GM19468 (cell line): Measurements from ENCODE around the gene MGLL.

Experiments used
- ATAC-seq: cut with Tn5 transposase; IDR thresholded peaks from one replicate; pipeline ENCODE4 v1.9.1; 2021; ENCODE audit warnings: mild to moderate bottlenecking, moderate library complexity, moderate number of reproducible peaks; ENCODE audit not compliant: unreplicated experiment; ENCODE audit errors: extremely low read depth

MGLL gene

DNA sequence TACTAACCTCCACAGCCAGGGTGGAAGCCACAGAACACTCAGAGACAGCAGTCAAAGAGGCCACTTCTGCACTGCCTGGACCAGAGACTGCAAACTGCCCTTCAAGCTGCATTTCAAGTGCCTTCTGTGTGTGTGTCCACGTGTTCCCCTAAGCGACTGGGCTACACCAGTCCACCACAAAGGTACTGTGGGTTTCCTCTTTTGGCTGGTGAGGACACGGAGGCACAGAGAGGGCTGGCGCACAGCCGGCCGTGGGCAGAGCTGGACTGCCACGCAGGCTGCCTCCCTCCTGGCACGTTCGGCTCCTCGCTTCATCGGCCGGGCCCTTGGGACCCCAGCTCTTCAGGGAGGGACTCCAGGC is 60.9 kb downstream of the MGLL start:
- ATAC-seq = no peak

DNA sequence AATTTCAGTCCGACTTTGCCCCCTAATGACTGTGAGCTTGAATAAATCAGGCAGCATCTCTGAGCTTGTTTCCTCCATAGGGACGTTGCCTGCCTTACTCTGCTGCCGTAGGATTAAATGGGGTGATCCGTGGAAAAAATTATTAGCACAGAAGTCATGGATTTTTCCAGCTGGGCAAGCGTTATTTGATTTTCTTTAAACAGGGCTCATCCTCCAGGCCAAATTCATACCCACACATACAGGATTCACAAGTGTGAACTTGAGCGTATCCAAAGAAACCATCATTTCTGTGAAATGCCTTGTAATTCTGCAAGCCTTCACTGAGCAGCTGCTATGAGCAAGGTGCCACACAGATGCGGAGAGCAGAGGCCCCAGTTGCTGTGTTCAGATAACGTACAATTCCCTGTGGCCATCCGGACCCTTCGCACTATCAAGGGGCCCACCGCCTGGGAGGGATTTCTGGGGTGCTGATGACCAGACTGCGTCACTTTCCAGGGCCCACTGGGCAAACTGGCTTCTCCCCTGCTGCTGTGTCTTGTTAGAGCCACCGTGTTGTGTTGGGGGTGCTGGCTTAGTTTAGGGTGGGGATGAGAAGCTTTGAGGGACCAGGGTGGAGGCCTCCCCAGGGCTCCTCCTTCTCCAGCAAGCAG is 61.4 kb downstream of the MGLL start:
- no peak for ATAC-seq

DNA sequence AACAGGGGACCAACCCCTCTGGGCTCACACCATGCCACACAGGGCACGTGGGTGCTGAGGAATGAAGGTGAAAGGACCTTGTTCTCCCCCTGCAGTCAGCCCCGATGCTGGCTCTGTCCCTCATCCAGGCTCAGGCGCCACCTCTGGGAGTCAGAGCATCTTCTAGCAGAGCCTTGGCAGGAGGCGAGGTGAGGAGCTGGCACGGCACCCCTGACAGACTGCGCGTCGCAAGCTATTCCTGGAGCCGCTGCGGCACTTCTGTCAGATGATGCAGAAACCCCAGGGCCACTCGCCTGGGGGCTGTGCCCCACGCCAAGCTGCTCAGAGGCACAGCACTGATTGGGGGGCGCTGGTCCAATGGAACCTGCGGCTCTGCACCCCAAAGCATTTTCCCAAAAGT is 62.0 kb downstream of the MGLL start:
- no peak for ATAC-seq

GRCh38 chr3:127759826-127760225 is 62.5 kb downstream of the MGLL start:
- ATAC-seq = no peak

DNA sequence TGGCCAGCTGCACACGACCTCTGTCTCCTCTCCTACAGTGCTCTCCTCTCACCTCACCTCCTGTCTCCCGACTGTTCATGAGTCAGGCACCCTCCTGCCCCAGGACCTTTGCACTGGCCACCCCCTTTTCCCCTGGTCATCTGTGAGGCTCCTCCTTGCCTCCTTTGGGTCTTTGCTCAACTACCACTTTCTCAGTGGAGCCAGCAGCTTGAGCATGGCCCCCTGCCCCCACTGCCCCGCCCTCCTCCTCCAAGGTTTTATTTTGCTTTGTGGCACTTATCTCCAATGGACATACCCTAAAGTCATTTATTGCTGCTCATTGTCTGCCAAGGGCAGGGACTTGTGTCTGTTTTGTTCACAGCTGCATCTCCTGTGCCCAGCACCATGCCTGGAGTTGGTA is 64.3 kb downstream of the MGLL start:
- ATAC-seq = no peak

- no peak for ATAC-seq
Measured at GRCh38 chr3:127755305-127755681, 67.0 kb downstream of the MGLL start.

DNA sequence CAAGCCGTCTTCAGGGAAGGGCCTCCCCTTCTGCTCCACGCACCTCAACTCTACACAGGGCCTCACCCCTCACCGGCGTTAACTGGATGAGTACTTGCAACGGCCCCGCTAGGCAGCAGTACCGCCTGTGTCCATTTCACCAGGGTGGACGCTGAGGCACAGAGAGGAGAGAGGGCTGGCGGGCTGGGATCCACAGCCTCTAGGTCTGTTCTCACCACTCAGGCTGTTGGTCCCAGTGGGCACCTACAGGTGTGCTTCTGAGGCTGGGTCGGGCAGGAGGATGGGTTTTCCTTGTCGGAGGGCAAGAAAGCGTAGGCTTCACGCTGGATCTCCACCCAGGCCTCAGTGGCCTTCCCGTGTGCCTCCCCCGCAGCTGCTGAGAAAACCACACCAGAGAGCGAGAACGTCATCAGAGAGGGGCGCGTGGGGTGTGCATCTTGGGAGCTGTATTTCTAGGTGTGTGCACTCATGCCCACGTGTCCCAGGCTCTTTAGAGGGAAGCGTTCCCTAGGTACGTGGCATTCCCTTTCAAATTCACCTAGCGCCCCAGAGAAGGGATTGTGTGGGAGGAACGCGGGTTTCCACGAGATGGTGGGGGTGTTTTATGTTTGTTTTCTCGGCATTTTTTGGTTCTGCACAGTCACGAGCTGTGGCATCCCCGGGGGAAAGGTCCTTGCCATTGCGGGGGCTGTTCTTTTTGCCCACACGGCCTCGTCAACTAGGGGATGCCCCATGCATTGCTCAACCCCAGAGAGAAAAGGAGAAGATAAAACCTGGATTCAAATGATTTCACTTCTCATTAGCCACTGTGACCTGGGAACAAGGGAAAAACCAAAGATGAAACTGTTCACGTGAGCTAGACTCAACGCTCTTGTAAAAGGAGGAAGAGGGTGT is 67.7 kb downstream of the MGLL start:
- ATAC-seq = no peak

DNA sequence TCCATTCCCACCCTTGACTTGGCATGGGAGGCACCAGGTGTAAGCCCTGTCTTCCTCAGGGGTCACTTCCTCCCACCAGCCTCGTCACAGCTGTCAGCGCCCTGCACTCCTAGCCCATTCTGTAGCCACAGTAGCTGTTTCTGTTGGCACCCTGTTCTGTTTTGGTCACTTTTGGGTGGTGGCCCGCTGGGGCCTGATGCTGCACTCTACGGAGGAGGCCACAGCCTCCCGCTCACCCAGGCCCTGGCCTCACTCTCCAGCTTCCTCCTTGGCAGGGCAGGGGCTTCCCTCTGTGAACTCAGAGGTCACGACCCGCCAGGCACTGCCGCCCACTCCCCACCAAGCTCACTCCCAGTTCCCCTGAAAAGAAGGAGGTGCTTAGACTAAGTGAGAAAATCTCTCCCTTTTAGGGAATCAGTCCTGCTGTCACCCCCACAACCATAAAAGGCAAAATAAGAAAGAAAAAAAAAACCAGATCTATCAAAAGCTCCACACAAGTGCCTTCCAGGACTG is 68.4 kb downstream of the MGLL start:
- no peak for ATAC-seq

- no peak for ATAC-seq
Measured at GRCh38 chr3:127753338-127753737, 69.0 kb downstream of the MGLL start.

DNA sequence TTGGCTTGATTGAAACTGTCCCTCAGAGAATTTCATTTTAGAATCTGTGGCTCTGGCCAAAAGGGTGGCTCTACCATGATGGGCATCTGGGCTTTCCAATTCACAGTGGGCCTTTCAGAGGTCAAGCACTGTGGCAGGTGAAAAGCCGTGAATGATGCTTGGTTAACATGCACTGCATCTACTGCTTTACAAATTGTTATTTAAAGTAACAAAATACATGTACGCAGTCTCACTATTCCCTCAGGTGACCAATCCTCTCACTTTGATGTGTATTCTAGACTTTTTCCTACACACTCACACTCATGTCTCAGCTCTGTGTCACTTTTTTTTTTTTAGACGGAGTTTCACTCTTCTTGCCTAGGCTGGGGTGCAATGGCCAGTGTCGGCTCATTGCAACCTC is 70.5 kb downstream of the MGLL start:
- ATAC-seq = no peak

DNA sequence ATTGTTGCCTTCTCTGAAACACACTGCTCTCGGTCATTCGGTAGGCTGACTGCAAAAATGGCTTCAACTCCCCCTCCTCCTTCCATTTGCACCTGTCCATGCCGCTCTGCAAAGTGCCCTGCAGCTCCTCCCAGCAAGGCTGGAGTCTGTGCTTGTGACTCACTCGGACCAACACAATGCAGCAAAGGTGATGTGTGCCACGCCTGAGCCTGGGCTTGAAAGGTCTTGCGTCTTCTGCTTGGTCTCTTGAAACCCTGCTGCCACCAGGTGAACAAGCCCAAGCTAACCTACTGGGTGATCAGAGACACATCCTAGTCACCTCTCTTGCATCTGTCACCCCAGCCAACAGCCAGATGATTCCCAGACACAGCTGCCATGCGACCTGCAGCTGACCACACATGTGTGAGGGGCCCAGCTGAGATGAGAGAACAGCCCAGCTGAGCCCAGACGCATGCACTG is 71.1 kb downstream of the MGLL start:
- no peak for ATAC-seq

DNA sequence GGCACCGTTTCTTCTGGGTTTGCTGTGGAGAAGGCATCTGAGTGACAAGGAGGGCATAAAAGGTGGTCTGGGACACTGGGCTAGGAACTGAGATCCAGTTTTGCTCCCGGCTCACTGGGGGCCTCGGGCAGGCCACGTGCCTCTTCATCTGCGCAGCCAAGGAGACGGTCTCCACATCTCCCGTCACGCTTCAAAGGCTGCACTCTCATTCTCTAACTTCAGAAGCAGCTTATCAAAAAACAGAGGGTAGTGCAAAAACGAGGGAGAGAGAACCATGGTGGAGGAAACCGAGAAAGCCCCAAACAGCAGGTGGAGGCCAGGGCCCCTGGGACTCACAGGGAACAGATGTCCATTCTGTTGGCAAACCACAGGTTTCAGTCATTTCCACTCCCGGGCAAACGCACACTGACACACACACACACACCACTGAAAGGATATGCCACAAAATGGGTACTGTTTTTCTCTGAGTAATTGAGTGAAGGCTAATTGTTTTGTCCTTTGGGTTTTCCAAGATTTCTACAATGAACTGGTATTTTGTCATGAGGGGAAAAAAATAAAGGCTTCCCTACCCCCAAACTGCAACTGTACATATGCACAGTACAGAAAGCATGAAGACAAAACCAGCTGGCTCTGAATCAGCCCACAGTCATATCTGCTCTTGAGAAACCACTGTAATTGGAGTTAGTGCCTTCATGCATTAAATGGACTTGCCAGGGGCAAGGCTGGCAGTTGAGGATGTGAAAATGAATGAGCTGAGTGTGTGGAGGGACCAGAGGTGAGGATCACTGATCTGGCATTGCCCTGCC is 71.9 kb downstream of the MGLL start:
- no peak for ATAC-seq

DNA sequence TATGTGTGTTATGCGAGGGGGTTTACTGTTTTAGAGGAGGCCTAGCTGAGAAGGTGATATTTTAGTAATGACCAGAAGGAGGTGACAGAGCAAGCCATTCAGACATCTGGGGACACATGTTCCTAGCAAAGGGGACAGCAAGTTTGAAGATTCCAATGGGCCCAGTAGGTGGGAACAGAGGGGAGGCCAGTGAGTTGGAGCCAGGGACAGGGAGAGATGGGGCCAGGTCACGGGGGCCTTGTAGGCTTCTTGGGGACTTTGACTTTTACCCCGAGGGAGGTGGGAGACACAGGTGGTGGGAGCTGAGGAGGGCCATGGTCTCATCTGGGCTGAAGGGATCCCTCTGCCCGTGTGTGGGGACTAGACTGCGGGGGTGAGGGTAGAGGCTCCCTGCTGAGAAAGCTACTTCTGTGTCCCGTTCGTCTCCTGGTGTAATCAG is 72.5 kb downstream of the MGLL start:
- no peak for ATAC-seq

DNA sequence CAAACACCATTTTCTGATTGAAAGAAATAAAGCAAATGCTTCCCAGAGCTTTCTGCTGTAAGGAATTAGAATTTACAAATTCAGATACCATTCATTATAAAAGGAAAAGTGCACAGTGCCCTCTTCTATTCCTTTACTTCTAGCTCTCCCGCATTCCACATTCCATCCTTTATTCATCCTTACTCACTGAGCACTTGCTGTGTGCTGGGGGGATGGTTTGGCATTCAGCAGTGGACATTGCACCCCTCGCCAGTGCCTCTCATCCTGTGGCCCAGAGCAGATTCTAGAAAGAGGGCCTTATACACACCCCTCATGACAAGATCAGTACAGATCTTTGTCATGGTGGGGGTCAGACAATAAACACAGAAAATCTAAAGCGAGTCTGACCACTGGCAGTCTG is 73.0 kb downstream of the MGLL start:
- ATAC-seq = no peak

DNA sequence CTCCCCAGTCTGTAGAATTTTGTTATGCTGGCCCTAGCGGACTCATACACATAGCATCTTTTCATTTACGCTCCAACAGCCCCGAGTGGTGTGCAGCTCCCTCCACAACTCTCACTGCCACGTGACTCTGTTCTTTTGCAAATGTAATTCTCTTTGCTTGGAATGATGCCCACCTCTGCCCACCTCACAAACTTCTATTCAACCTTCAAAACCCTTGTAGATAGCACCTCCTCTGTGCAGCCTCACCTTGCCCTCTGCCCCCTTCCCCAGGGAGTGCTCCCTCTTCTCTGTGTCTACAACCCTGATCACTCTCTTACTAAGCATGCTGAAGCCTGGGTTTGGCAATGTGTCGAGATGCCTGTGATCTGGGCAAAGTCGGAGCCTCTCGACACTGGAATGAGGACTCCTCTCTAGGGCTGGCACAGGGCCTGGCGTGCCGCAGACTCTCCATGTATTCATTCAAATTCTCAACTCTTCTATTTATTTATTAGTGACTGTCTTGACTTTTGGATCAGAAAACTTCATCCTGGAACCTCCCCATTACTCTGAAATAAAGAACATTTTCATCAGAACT is 73.5 kb downstream of the MGLL start:
- no peak for ATAC-seq

DNA sequence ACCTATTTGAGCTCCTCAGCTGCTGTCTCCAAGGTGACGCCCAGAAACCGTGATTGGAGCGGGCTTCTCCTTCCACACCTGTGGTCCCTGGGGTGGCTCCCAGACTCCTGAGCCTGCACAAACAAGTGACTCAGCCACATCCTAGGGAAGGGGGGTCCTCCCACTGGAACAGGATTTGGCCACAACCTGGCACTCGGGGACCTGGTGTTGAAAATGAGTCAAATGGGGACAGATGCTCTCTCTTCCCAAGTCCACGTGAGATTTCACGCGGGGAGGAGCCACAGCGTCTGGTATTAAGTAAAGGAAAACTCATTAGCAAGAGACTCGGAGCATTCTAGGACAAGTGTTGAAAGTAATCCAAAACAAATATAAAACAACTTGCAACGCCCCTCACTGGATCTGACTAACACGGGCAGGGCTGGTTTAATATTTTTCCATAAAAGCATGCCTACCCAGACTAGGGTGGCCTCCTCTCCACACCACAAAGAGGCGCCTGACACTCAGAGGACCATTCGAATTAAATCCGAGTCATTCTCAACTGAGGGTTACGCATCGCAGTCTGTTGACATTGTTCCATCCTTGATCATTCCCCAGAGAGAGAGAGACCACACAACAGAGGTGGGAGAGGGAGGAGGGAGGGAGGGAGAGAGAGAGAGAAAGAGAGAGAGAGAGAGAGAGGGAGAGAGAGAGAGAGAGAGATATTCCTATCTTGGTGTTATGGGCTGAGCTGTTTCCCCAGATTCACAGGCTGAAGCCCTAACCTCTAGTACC is 74.4 kb downstream of the MGLL start:
- ATAC-seq = no peak

GRCh38 chr3:127747066-127747465 is 75.2 kb downstream of the MGLL start:
- ATAC-seq = no peak

DNA sequence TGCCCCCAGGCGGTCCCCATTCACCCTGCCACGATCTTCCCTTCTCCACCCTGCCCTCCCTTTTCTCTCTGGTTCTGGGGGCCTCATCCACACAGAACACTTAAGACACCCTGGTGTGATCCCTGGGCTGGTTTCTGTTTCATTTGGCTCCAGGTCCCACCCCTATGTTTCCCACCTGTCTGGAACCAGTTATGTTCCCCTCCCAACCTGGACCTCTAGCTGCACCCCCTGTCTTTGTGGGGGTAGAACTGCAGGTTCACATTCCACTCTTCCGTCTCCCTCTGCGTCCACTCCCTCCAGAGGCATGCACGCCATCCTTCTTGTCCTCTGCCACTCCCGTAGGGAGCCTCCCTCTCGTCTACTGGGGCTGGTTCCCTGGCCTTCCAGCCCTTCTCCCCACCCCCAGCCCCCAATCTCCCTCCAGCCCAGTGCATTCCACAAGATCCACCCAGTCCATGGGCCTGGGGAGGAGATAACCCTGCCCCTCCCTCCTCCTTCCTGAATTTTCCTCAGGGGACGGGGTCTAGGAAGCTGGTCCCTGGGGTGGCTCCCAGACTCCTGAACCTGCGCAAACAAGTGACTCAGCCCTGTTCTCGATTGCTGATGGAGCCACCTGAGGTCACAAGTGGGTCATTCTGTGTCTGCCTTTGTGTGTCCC is 75.8 kb downstream of the MGLL start:
- no peak for ATAC-seq
